SH-SY5Y (cell line): ENCODE measurements around the gene KRT82.

Source experiments
- GATA2 ChIP-seq: IDR thresholded peaks from 2 replicates; pipeline ENCODE4 v1.6.1; 2011; ENCODE audit warnings: mild to moderate bottlenecking, low read depth, low read length
- GATA3 ChIP-seq: IDR thresholded peaks from 2 replicates; pipeline ENCODE4 v1.6.1; 2011; ENCODE audit warnings: low read depth, mild to moderate bottlenecking, low read length, moderate library complexity

GRCh38 chr12:52363111-52363679, 42.9 kb downstream of the KRT82 start:
- TF ChIP-seq GATA3 = no peak
- no peak for TF ChIP-seq GATA2
